ENCODE data around the gene GOT2.
"Not testable (repeated sequence)": the region's sequence is repeated elsewhere in the genome, so short reads cannot be mapped to it uniquely, and the experiment has no call there.

Gene GOT2

DNA sequence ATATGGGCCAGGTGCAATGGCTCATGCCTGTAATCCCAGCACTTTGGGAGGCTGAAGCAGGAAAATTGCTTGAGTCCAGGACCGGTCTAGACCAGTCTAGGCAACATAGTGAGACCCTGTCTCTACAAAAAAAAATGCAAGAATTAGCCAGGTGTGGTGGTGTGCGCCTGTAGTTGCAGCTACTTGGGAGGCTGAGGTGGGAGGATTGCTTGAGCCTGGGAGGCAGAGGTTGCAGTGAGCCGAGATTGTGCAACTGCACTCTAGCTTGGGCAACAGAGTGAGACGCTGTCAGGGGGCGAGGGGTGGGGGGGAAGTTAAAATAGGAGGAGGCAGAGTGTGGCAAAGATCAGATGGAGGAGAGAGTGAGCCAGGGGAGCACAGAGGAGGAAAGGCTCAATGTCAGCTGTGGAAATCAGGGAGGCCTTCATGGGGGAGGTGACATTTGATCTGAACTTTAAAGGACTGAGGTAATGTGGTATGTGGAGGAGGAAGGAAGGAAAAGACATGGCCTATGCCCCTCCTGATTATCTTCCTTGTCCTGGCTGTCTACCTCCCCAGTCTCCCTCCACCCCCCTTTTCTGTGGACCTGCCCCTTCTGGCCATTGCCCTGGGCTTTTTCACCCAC lies 4.7 kb upstream of the GOT2 start:
- no peaks in the 10 kb centered on the region for H3K27me3 ChIP-seq (ENCODE audit: insufficient read depth, poor library complexity, severe bottlenecking)
- DNase-seq (ENCODE audit: low read depth in 1 of 2, low spot score in 1 of 2) = no peak
- no peak overlapping the region for H3K27ac ChIP-seq (replicated peaks)
- TF ChIP-seq, protein P1, sequence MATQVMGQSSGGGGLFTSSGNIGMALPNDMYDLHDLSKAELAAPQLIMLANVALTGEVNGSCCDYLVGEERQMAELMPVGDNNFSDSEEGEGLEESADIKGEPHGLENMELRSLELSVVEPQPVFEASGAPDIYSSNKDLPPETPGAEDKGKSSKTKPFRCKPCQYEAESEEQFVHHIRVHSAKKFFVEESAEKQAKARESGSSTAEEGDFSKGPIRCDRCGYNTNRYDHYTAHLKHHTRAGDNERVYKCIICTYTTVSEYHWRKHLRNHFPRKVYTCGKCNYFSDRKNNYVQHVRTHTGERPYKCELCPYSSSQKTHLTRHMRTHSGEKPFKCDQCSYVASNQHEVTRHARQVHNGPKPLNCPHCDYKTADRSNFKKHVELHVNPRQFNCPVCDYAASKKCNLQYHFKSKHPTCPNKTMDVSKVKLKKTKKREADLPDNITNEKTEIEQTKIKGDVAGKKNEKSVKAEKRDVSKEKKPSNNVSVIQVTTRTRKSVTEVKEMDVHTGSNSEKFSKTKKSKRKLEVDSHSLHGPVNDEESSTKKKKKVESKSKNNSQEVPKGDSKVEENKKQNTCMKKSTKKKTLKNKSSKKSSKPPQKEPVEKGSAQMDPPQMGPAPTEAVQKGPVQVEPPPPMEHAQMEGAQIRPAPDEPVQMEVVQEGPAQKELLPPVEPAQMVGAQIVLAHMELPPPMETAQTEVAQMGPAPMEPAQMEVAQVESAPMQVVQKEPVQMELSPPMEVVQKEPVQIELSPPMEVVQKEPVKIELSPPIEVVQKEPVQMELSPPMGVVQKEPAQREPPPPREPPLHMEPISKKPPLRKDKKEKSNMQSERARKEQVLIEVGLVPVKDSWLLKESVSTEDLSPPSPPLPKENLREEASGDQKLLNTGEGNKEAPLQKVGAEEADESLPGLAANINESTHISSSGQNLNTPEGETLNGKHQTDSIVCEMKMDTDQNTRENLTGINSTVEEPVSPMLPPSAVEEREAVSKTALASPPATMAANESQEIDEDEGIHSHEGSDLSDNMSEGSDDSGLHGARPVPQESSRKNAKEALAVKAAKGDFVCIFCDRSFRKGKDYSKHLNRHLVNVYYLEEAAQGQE (IDR thresholded peaks at IDR 0.05; ENCODE audit: insufficient replicate concordance, low read depth) = no peak
- TF ChIP-seq SPI1 (IDR thresholded peaks at IDR 0.05; ENCODE audit: borderline replicate concordance, low read depth) = no peak
- no peak overlapping the region for H3K4me3 ChIP-seq (replicated peaks; ENCODE audit: insufficient read depth, low read length)

DNA sequence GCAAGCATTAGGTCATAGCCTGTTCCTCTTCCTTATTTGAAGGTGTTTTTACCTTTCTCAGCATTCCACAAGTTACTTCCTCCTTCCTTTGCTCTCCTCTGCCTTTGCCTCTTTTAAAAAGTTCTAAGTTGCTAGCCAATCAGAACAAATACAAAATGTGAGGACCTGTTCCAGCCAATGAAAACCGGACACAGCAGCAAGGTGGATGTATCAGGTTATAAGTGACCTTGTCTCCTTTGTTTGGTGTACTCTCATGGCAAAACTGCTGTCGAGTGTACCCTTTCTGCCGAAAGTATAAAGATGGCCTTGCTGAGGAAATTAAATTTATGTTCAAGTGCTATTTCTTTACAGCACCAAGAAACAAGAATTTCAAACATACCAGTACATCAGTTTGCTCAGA lies 2.2 kb upstream of the GOT2 start:
- not testable (repeated sequence) for H3K27ac ChIP-seq (replicated peaks); H3K27me3 ChIP-seq (ENCODE audit: insufficient read depth, poor library complexity, severe bottlenecking)

DNA sequence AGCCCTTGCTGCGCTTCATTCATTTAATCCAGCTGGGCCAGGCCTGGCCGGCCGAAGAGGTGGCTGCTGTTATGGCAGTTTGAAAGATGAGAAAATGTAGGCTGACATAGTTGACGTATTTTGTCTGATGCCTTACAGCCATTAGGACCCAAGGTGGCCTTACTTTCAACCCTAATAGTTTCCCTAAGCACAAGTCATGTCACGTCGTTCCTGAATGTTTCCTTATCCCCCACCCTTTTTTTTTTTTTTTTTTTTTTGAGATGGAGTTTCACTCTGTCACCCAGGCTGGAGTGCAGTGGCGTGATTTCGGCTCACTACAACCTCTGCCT lies 307 bp upstream of the GOT2 start:
- Histone ChIP-seq H3K27ac (replicated peaks) (no peak overlapping the region), H3K27me3 (ENCODE audit: insufficient read depth, poor library complexity, severe bottlenecking) (no peaks in the 10 kb centered on the region), H3K4me3 (replicated peaks; ENCODE audit: insufficient read depth, low read length) (peak overlapping the region; percentile 99)
- TF ChIP-seq, protein P1 (IDR thresholded peaks at IDR 0.05; ENCODE audit: insufficient replicate concordance, low read depth) = no peak
- TF ChIP-seq POLR2AphosphoS5 (IDR thresholded peaks at IDR 0.05; ENCODE audit: low read depth) = no peak
- TF ChIP-seq, protein P2, sequence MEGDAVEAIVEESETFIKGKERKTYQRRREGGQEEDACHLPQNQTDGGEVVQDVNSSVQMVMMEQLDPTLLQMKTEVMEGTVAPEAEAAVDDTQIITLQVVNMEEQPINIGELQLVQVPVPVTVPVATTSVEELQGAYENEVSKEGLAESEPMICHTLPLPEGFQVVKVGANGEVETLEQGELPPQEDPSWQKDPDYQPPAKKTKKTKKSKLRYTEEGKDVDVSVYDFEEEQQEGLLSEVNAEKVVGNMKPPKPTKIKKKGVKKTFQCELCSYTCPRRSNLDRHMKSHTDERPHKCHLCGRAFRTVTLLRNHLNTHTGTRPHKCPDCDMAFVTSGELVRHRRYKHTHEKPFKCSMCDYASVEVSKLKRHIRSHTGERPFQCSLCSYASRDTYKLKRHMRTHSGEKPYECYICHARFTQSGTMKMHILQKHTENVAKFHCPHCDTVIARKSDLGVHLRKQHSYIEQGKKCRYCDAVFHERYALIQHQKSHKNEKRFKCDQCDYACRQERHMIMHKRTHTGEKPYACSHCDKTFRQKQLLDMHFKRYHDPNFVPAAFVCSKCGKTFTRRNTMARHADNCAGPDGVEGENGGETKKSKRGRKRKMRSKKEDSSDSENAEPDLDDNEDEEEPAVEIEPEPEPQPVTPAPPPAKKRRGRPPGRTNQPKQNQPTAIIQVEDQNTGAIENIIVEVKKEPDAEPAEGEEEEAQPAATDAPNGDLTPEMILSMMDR (IDR thresholded peaks at IDR 0.05; ENCODE audit: insufficient read depth, low read length) = no peak
- TF ChIP-seq SPI1 (IDR thresholded peaks at IDR 0.05; ENCODE audit: borderline replicate concordance, low read depth) = no peak
- no peak for TF ChIP-seq GABPA (IDR thresholded peaks at IDR 0.05; ENCODE audit: low read depth)
- no peak for DNase-seq (ENCODE audit: low read depth in 1 of 2, low spot score in 1 of 2)

More for the DNA sequence above, 2.2 kb upstream of the GOT2 start:
- not testable (repeated sequence) for DNase-seq (ENCODE audit: low read depth in 1 of 2, low spot score in 1 of 2); H3K4me3 ChIP-seq (replicated peaks; ENCODE audit: insufficient read depth, low read length)

DNA sequence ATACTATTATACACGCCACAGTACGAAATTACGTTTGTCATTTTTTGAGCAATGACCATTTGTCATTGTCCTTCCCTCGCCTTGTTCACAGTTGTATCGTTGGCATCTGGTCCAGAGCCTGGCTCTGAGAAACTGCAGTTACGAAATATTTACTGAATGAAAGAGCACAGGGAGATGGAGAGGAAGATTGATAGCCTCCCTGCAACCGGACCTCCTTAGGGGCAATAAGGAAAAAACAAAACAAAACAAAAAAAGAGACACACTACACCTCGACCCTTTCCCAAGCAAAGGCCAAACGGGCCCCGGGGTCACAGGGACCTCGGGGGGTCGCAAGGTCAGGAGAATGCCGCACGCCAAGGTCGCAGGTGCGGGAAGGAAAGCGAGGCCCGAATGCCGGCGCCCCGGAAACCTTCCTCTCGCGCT lies 857 bp downstream of the GOT2 start:
- TF ChIP-seq SPI1 (IDR thresholded peaks at IDR 0.05; ENCODE audit: borderline replicate concordance, low read depth) = no peak
- TF ChIP-seq, protein P1 (IDR thresholded peaks at IDR 0.05; ENCODE audit: insufficient replicate concordance, low read depth) = no peak
- no peak for TF ChIP-seq GABPA (IDR thresholded peaks at IDR 0.05; ENCODE audit: low read depth)
- TF ChIP-seq, protein P2 (IDR thresholded peaks at IDR 0.05; ENCODE audit: insufficient read depth, low read length) = no peak
- no peak for TF ChIP-seq POLR2AphosphoS5 (IDR thresholded peaks at IDR 0.05; ENCODE audit: low read depth)
- H3K27me3 ChIP-seq (ENCODE audit: insufficient read depth, poor library complexity, severe bottlenecking) = no peaks in the 10 kb centered on the region
- peak overlapping the region; percentile 99 for H3K4me3 ChIP-seq (replicated peaks; ENCODE audit: insufficient read depth, low read length)
- H3K27ac ChIP-seq (replicated peaks) = peak overlapping the region; percentile 72
- DNase-seq (ENCODE audit: low read depth in 1 of 2, low spot score in 1 of 2) = no peak
